ENCODE measurements around the gene CSMD2.

Gene CSMD2

GRCh38 chr1:33792216-33792615 is 372.8 kb downstream of the CSMD2 start:
- Histone ChIP-seq H3K79me2 (ENCODE audit: insufficient read depth, low read length) (no peaks in the 10 kb centered on the region), H3K36me3 (ENCODE audit: insufficient read depth, low read length) (no peaks in the 10 kb centered on the region), H3K4me1 (ENCODE audit: insufficient read depth, low read length) (no peaks in the 10 kb centered on the region), H2AFZ (ENCODE audit: low read depth, low read length) (no peak overlapping the region), H3K9ac (ENCODE audit: low read depth, low read length) (no peak overlapping the region), H3K4me2 (ENCODE audit: insufficient read depth, low read length) (no peak overlapping the region), H4K20me1 (ENCODE audit: insufficient read depth, low read length) (no peaks in the 10 kb centered on the region), H3K4me3 (ENCODE audit: low read depth in 1 of 2, low read length in 2 of 2) (no peak overlapping the region), H3K27me3 (ENCODE audit: insufficient read depth, low read length, poor library complexity) (no peaks in the 10 kb centered on the region), H3K9me3 (ENCODE audit: insufficient read depth, low read length, severe bottlenecking) (peaks cover under 1% of the 10 kb centered on the region), H3K27ac (ENCODE audit: low read length) (no peak overlapping the region)
- DNase-seq (no peak), ATAC-seq (ENCODE audit: insufficient read depth, low read depth) (no peak)
- TF ChIP-seq CTCF (IDR thresholded peaks at IDR 0.05; ENCODE audit: borderline replicate concordance, extremely low read depth, low read length, poor library complexity, severe bottlenecking) (no peak), EZH2 (IDR thresholded peaks at IDR 0.05; ENCODE audit: borderline replicate concordance, low read depth, low read length, severe bottlenecking) (no peak)

DNA sequence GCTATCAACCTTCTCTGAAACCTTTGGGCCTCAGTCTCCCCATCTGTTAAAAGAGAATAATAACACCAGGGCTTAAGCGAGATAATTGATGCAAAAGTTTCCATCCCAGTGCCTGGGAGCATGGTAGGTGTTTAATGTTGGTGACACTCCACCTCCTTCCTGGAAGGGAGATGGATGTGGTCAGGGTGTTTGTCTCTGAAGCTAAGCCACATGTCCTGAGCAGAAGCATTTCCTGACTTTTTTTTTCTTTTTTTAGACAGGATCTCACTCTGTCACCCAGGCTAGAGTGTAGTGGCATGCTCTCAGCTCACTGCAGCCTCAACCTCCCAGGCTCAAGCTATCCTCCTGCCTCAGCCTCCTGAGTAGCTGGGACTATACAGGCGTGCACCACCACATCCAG is 373.8 kb downstream of the CSMD2 start:
- Histone ChIP-seq H3K27me3 (ENCODE audit: insufficient read depth, low read length, poor library complexity) (no peaks in the 10 kb centered on the region), H2AFZ (ENCODE audit: low read depth, low read length) (no peak overlapping the region), H4K20me1 (ENCODE audit: insufficient read depth, low read length) (no peaks in the 10 kb centered on the region), H3K27ac (ENCODE audit: low read length) (no peak overlapping the region), H3K79me2 (ENCODE audit: insufficient read depth, low read length) (no peaks in the 10 kb centered on the region), H3K36me3 (ENCODE audit: insufficient read depth, low read length) (no peaks in the 10 kb centered on the region), H3K4me2 (ENCODE audit: insufficient read depth, low read length) (no peak overlapping the region), H3K9me3 (ENCODE audit: insufficient read depth, low read length, severe bottlenecking) (no peaks in the 10 kb centered on the region), H3K4me3 (ENCODE audit: low read depth in 1 of 2, low read length in 2 of 2) (no peak overlapping the region), H3K9ac (ENCODE audit: low read depth, low read length) (no peak overlapping the region), H3K4me1 (ENCODE audit: insufficient read depth, low read length) (no peaks in the 10 kb centered on the region)
- TF ChIP-seq EZH2 (IDR thresholded peaks at IDR 0.05; ENCODE audit: borderline replicate concordance, low read depth, low read length, severe bottlenecking) (no peak), CTCF (IDR thresholded peaks at IDR 0.05; ENCODE audit: borderline replicate concordance, extremely low read depth, low read length, poor library complexity, severe bottlenecking) (no peak)
- no peak for ATAC-seq (ENCODE audit: insufficient read depth, low read depth)
- no peak for DNase-seq

GRCh38 chr1:33790577-33790976 is 374.5 kb downstream of the CSMD2 start:
- no peak overlapping the region for H2AFZ ChIP-seq (ENCODE audit: low read depth, low read length)
- no peak overlapping the region for H3K27ac ChIP-seq (ENCODE audit: low read length)
- H3K9ac ChIP-seq (ENCODE audit: low read depth, low read length): no peak overlapping the region
- DNase-seq (no peak), ATAC-seq (ENCODE audit: insufficient read depth, low read depth) (no peak)
- no peak overlapping the region for H3K4me2 ChIP-seq (ENCODE audit: insufficient read depth, low read length)
- H3K9me3 ChIP-seq (ENCODE audit: insufficient read depth, low read length, severe bottlenecking): no peaks in the 10 kb centered on the region
- H3K4me1 ChIP-seq (ENCODE audit: insufficient read depth, low read length): no peaks in the 10 kb centered on the region
- H3K36me3 ChIP-seq (ENCODE audit: insufficient read depth, low read length): no peaks in the 10 kb centered on the region
- H3K27me3 ChIP-seq (ENCODE audit: insufficient read depth, low read length, poor library complexity): peaks cover under 1% of the 10 kb centered on the region
- TF ChIP-seq EZH2 (IDR thresholded peaks at IDR 0.05; ENCODE audit: borderline replicate concordance, low read depth, low read length, severe bottlenecking) (no peak), CTCF (IDR thresholded peaks at IDR 0.05; ENCODE audit: borderline replicate concordance, extremely low read depth, low read length, poor library complexity, severe bottlenecking) (no peak)
- no peaks in the 10 kb centered on the region for H3K79me2 ChIP-seq (ENCODE audit: insufficient read depth, low read length)
- H3K4me3 ChIP-seq (ENCODE audit: low read depth in 1 of 2, low read length in 2 of 2): no peak overlapping the region
- H4K20me1 ChIP-seq (ENCODE audit: insufficient read depth, low read length): no peaks in the 10 kb centered on the region

DNA sequence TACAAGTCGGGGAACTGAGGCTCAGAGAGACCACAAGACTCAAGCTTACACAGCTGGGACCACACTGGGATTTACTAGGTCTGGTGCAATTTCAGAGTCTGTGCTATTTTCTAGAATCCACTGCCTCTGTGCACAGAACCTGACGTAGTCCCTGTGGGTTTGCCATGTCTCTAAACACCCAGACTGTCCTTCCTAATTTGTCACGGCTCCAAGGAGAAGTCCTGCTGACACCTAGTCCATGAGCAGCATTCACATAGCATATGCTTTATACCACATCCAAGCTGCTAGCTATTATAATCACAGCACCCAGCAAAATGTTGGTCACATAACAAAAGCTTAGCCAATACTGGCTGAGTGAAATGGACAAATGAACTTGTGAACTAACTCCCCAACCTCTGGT is 380.2 kb downstream of the CSMD2 start:
- no peak for ATAC-seq (ENCODE audit: insufficient read depth, low read depth)

More for the DNA sequence above, 380.2 kb downstream of the CSMD2 start:
- Histone ChIP-seq H3K27me3 (ENCODE audit: insufficient read depth, low read length, poor library complexity) (peaks cover 8% of the 10 kb centered on the region), H3K9me3 (ENCODE audit: insufficient read depth, low read length, severe bottlenecking) (no peaks in the 10 kb centered on the region), H3K4me3 (ENCODE audit: low read depth in 1 of 2, low read length in 2 of 2) (no peak overlapping the region), H3K4me1 (ENCODE audit: insufficient read depth, low read length) (no peaks in the 10 kb centered on the region), H3K79me2 (ENCODE audit: insufficient read depth, low read length) (no peaks in the 10 kb centered on the region), H4K20me1 (ENCODE audit: insufficient read depth, low read length) (no peaks in the 10 kb centered on the region), H2AFZ (ENCODE audit: low read depth, low read length) (no peak overlapping the region), H3K36me3 (ENCODE audit: insufficient read depth, low read length) (no peaks in the 10 kb centered on the region), H3K9ac (ENCODE audit: low read depth, low read length) (no peak overlapping the region), H3K27ac (ENCODE audit: low read length) (no peak overlapping the region), H3K4me2 (ENCODE audit: insufficient read depth, low read length) (no peak overlapping the region)
- TF ChIP-seq EZH2 (IDR thresholded peaks at IDR 0.05; ENCODE audit: borderline replicate concordance, low read depth, low read length, severe bottlenecking) (no peak), CTCF (IDR thresholded peaks at IDR 0.05; ENCODE audit: borderline replicate concordance, extremely low read depth, low read length, poor library complexity, severe bottlenecking) (no peak)
- no peak for DNase-seq
